ENCODE measurements around the gene DSE. TPM values are rescaled to one million over a fixed set of nuclear protein-coding genes. Genes with fewer than 3 reads are reported as not detected.
"Not testable (repeated sequence)": the region's sequence is repeated elsewhere in the genome, so short reads cannot be mapped to it uniquely, and the experiment has no call there.

DSE gene
- total and polyA plus RNA-seq, 2 donors (not counting 1 experiment from before 2014, with no cell fraction given), result 8.3 to 8.6 TPM

GRCh38 chr6:116332096-116332495 lies 38.7 kb upstream of the DSE start:
- POLR2A ChIA-PET, result no interaction called here

GRCh38 chr6:116334638-116335409 lies 35.9 kb upstream of the DSE start:
- H2AFZ ChIP-seq (ENCODE audit: insufficient read depth, low read depth, low read length, poor library complexity, severe bottlenecking); ATAC-seq (ENCODE audit: low read depth); H3K27ac Mint-ChIP-seq; H3K36me3 ChIP-seq (replicated peaks in 1 of 2; ENCODE audit: control extremely low read depth in 1 of 2, control insufficient read depth in 1 of 2, extremely low read depth in 1 of 2, insufficient read depth in 2 of 2, low read length in 1 of 2); POLR2A ChIA-PET; H3K27me3 ChIP-seq (replicated peaks in 1 of 4; ENCODE audit: control extremely low read depth in 1 of 4, control insufficient read depth in 3 of 4, insufficient read depth in 4 of 4, low read length in 3 of 4); H4K20me1 ChIP-seq (ENCODE audit: control insufficient read depth, insufficient read depth, low read length, poor library complexity, severe bottlenecking); H3K79me2 ChIP-seq (ENCODE audit: control insufficient read depth, insufficient read depth, low read length); DNase-seq; H3K27me3 Mint-ChIP-seq; H3K9ac ChIP-seq (ENCODE audit: low read length); H3K9me3 ChIP-seq (ENCODE audit: control extremely low read depth in 1 of 3, control insufficient read depth in 2 of 3, insufficient read depth in 1 of 3, low read length in 2 of 3); H3K27ac ChIP-seq (ENCODE audit: low read length in 2 of 2); intact Hi-C loops (cut with micrococcal nuclease); H3K4me3 Mint-ChIP-seq; H3K4me1 Mint-ChIP-seq; H3K4me1 ChIP-seq (ENCODE audit: control insufficient read depth in 2 of 2, insufficient read depth in 2 of 2, low read length in 2 of 2); H3K4me3 ChIP-seq (ENCODE audit: control extremely low read depth in 1 of 5, extremely low read depth in 1 of 5, insufficient read depth in 1 of 5, low read depth in 2 of 5, low read length in 4 of 5); H3K4me2 ChIP-seq (replicated peaks; ENCODE audit: low read depth, low read length, poor library complexity, severe bottlenecking); H3K9me3 Mint-ChIP-seq (ENCODE audit: insufficient read depth): not testable (repeated sequence)
- CTCF ChIA-PET, result interaction anchor here (1.0 kb wide), 1 partner anchor 47 kb away, joined by 3 read pairs; no protein-coding TSS in a partner anchor

More at GRCh38 chr6:116332096-116332495, 38.7 kb upstream of the DSE start:
- no peak overlapping the region for H3K9ac ChIP-seq (ENCODE audit: low read length)
- no peaks in the 10 kb centered on the region for H3K27me3 Mint-ChIP-seq
- CTCF ChIA-PET, result no interaction called here
- no peak overlapping the region for H3K4me2 ChIP-seq (replicated peaks; ENCODE audit: low read depth, low read length, poor library complexity, severe bottlenecking)
- peaks cover 9% of the 10 kb centered on the region for H3K9me3 Mint-ChIP-seq (ENCODE audit: insufficient read depth)
- no peaks in the 10 kb centered on the region for H4K20me1 ChIP-seq (ENCODE audit: control insufficient read depth, insufficient read depth, low read length, poor library complexity, severe bottlenecking)
- H3K27ac Mint-ChIP-seq, result no peak overlapping the region
- H3K79me2 ChIP-seq (ENCODE audit: control insufficient read depth, insufficient read depth, low read length), result no peaks in the 10 kb centered on the region
- peaks cover 4% of the 10 kb centered on the region for H3K4me1 Mint-ChIP-seq
- H3K4me3 Mint-ChIP-seq, result no peak overlapping the region
- H2AFZ ChIP-seq (ENCODE audit: insufficient read depth, low read depth, low read length, poor library complexity, severe bottlenecking), result no peak overlapping the region
- H3K9me3 ChIP-seq (ENCODE audit: control extremely low read depth in 1 of 3, control insufficient read depth in 2 of 3, insufficient read depth in 1 of 3, low read length in 2 of 3), result peaks cover 0 to 6% (median 0%) of the 10 kb centered on the region in 3 donors
- no peaks in the 10 kb centered on the region for H3K36me3 ChIP-seq (replicated peaks in 1 of 2; ENCODE audit: control extremely low read depth in 1 of 2, control insufficient read depth in 1 of 2, extremely low read depth in 1 of 2, insufficient read depth in 2 of 2, low read length in 1 of 2)
- intact Hi-C loops (cut with micrococcal nuclease), result no loop called here
- DNase-seq (no peak), ATAC-seq (ENCODE audit: low read depth) (no peak)
- H3K4me1 ChIP-seq (ENCODE audit: control insufficient read depth in 2 of 2, insufficient read depth in 2 of 2, low read length in 2 of 2), result no peaks in the 10 kb centered on the region
- TF ChIP-seq EZH2 (IDR thresholded peaks at IDR 0.05; ENCODE audit: borderline replicate concordance, insufficient read depth, low read depth, low read length, poor library complexity, severe bottlenecking) (no peak), CTCF (IDR thresholded peaks at IDR 0.05) (no peak)
- H3K27ac ChIP-seq (ENCODE audit: low read length in 2 of 2), result no peak overlapping the region
- H3K4me3 ChIP-seq (ENCODE audit: control extremely low read depth in 1 of 5, extremely low read depth in 1 of 5, insufficient read depth in 1 of 5, low read depth in 2 of 5, low read length in 4 of 5), result no peak overlapping the region
- no peaks in the 10 kb centered on the region for H3K27me3 ChIP-seq (replicated peaks in 1 of 4; ENCODE audit: control extremely low read depth in 1 of 4, control insufficient read depth in 3 of 4, insufficient read depth in 4 of 4, low read length in 3 of 4)
